Large intestine (tissue), 3 donors: ENCODE data around the gene CATSPER1. TPM values are rescaled to one million over a fixed set of nuclear protein-coding genes. Genes with fewer than 3 reads are reported as not detected.

Experiments used
- DNase-seq, 2 donors: peaks; one replicate each; pipeline versions ENCODE4 v3.0.0 to v3.0.0-alpha.2; 2013
- H3K27ac ChIP-seq: one replicate; pipeline ENCODE4 v1.5.1; 2013; ENCODE audit warnings: low read length
- H3K27me3 ChIP-seq: 2 replicates; pipeline ENCODE4 v1.6.1; 2013; ENCODE audit warnings: low read length; ENCODE audit not compliant: control insufficient read depth, insufficient read depth
- H3K36me3 ChIP-seq: 2 replicates; pipeline ENCODE4 v1.6.1; 2013; ENCODE audit warnings: low read length; ENCODE audit not compliant: control insufficient read depth, insufficient read depth
- H3K4me1 ChIP-seq: one replicate; pipeline ENCODE4 v1.6.1; 2013; ENCODE audit warnings: low read length; ENCODE audit not compliant: control insufficient read depth, insufficient read depth
- H3K4me3 ChIP-seq: one replicate; pipeline ENCODE4 v1.5.1; 2013; ENCODE audit warnings: low read length
- H3K9me3 ChIP-seq: one replicate; pipeline ENCODE4 v1.6.1; 2013; ENCODE audit warnings: mild to moderate bottlenecking, low read depth, low read length, moderate library complexity; ENCODE audit not compliant: control insufficient read depth
- WGBS: methylation state at CpG from one replicate; pipeline ENCODE4 v1.1.5; 2013; ENCODE audit warnings: low lambda C conversion rate; ENCODE audit not compliant: insufficient coverage; 5-methylcytosine and 5-hydroxymethylcytosine counted together
- polyA plus RNA-seq: library from polyadenylated mRNA; unstranded; fragments of 120-200 nt; gene quantifications from one replicate; pipeline ENCODE4 v1.2.1, GENCODE V29; 2013

Gene CATSPER1
- polyA plus RNA-seq, 1 donor: not detected

- no peak for DNase-seq
- Histone ChIP-seq H3K27ac (no peak overlapping the region), H3K4me1 (no peaks in the 10 kb centered on the region), H3K27me3 (no peaks in the 10 kb centered on the region), H3K4me3 (no peak overlapping the region), H3K9me3 (no peaks in the 10 kb centered on the region), H3K36me3 (peaks cover 72% of the 10 kb centered on the region)
- 100% methylated on average over 1 of the region's 15 CpGs for WGBS
Observed at GRCh38 chr11:65968600-65969482, 57.4 kb downstream of the CATSPER1 start.

GRCh38 chr11:65967329-65967934 is 58.8 kb downstream of the CATSPER1 start:
- Histone ChIP-seq H3K36me3 (peaks cover 70% of the 10 kb centered on the region), H3K4me3 (no peak overlapping the region), H3K27me3 (no peaks in the 10 kb centered on the region), H3K27ac (no peak overlapping the region), H3K9me3 (no peaks in the 10 kb centered on the region), H3K4me1 (peaks cover 8% of the 10 kb centered on the region)
- DNase-seq: no peak
- WGBS: 80% methylated on average over 2 of the region's 30 CpGs

Other genes starting within 250 kb of the CATSPER1 start
- 15.2 TPM for gene AP5B1, start 245.5 kb downstream of the CATSPER1 start, polyA plus RNA-seq
- gene OVOL1, start 239.4 kb downstream of the CATSPER1 start, polyA plus RNA-seq: 32.6 TPM
- gene SNX32, start 192.5 kb downstream of the CATSPER1 start, polyA plus RNA-seq: 6.3 TPM
- gene CFL1, start 168.3 kb downstream of the CATSPER1 start, polyA plus RNA-seq: 933 TPM
- 62.1 TPM for gene MUS81, start 166.0 kb downstream of the CATSPER1 start, polyA plus RNA-seq
- gene EFEMP2, start 153.7 kb downstream of the CATSPER1 start, polyA plus RNA-seq: 37.7 TPM
- gene CTSW, start 146.6 kb downstream of the CATSPER1 start, polyA plus RNA-seq: 2.4 TPM
- 59.9 TPM for gene FIBP, start 138.0 kb downstream of the CATSPER1 start, polyA plus RNA-seq
- 10.9 TPM for gene CCDC85B, start 135.8 kb downstream of the CATSPER1 start, polyA plus RNA-seq
- 0.15 TPM for gene FOSL1, start 126.1 kb downstream of the CATSPER1 start, polyA plus RNA-seq
- 30.3 TPM for gene C11orf68, start 107.4 kb downstream of the CATSPER1 start, polyA plus RNA-seq
- 71.0 TPM for gene DRAP1, start 107.1 kb downstream of the CATSPER1 start, polyA plus RNA-seq
- gene TSGA10IP, start 81.0 kb downstream of the CATSPER1 start, polyA plus RNA-seq: not detected
- gene SART1, start 64.7 kb downstream of the CATSPER1 start, polyA plus RNA-seq: 38.1 TPM
- 33.5 TPM for gene EIF1AD, start 24.3 kb downstream of the CATSPER1 start, polyA plus RNA-seq
- 120 TPM for gene BANF1, start 24.0 kb downstream of the CATSPER1 start, polyA plus RNA-seq
- 1.7 TPM for gene CST6, start 14.5 kb downstream of the CATSPER1 start, polyA plus RNA-seq
- 0.39 TPM for gene GAL3ST3, start 22.7 kb upstream of the CATSPER1 start, polyA plus RNA-seq
- 146 TPM for gene SF3B2, start 25.9 kb upstream of the CATSPER1 start, polyA plus RNA-seq
- 30.3 TPM for gene PACS1, start 43.8 kb upstream of the CATSPER1 start, polyA plus RNA-seq
- 18.2 TPM for gene KLC2, start 231.2 kb upstream of the CATSPER1 start, polyA plus RNA-seq
- gene RAB1B, start 242.2 kb upstream of the CATSPER1 start, polyA plus RNA-seq: 122 TPM